NCI-H1436 (cell line): ENCODE measurements around the gene CEP295NL.
A peak's percentile ranks its signal among the peaks of the same experiment; 100 is the strongest.
"Not testable (repeated sequence)": the region's sequence is repeated elsewhere in the genome, so short reads cannot be mapped to it uniquely, and the experiment has no call there.

Experiments used
- DNase-seq: peaks from one replicate; lab custom pipeline; 2025; lab: John Stamatoyannopoulos, UW

The CEP295NL gene

DNA sequence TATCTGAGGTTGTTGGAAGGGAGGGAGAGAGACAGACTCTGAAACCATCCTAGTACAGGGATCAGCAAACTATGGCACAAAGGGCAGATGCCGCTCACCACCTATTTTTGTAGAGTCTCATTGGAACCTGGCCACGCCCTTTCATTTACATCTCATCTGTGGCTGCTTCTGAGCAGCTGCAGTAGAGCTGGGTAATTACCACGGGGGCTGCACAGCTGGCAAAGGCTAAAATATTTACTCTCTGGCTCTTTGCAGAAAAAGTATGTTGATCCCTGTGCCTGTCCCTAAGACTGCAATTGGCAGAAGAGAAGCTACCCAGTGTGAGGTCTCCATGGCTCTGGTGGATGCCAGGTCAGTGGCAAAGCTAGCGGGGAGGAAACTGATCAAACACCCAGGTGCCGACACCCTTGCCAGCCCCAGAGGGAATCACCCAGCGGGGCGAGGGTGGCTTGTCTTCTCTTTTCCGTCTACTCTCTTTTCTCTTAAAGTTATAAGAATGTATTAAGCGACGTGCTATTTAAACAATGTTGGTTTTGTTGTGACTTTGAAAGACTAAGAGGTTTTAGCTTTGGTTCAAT, 14.0 kb downstream of the CEP295NL start:
- no peak for DNase-seq

DNA sequence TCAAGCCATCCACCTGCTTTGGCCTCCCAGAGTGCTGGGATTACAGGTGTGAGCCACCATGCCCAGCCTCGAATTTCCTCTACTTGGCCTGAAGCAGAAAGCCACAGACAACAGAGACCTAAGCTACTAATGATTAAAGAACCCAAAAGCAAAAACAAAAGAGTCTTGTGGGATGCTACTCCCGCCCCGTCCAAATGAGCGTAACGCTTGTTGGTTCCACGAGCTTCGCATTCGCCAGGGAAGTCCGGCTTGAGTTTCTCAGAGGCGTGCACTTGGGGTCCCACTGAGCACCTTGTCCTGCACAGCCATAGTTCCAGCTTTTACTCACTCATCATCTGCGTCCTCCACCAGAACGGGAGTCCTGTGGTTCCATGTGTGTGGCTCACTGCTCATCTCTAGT, 16.0 kb downstream of the CEP295NL start:
- no peak for DNase-seq

DNA sequence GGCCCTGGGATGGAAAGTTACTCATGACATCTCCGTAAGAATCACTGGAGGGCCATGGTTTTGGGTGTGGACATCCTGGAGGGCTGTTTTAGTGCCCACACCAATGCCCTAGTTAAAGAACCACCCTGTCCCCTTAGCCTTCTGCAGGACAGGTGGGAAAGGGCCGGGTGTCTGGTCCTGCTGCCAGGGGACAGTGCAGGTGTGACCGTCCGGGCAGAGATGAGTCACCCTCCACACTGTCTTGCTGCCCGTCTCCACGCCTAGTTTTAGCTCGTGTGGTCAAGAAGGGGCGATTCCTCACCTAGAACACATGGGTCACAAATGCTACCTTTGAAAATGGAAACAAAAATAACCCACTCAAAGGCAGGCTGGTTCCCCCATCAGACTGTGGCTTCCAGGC, 17.0 kb downstream of the CEP295NL start:
- no peak for DNase-seq

DNA sequence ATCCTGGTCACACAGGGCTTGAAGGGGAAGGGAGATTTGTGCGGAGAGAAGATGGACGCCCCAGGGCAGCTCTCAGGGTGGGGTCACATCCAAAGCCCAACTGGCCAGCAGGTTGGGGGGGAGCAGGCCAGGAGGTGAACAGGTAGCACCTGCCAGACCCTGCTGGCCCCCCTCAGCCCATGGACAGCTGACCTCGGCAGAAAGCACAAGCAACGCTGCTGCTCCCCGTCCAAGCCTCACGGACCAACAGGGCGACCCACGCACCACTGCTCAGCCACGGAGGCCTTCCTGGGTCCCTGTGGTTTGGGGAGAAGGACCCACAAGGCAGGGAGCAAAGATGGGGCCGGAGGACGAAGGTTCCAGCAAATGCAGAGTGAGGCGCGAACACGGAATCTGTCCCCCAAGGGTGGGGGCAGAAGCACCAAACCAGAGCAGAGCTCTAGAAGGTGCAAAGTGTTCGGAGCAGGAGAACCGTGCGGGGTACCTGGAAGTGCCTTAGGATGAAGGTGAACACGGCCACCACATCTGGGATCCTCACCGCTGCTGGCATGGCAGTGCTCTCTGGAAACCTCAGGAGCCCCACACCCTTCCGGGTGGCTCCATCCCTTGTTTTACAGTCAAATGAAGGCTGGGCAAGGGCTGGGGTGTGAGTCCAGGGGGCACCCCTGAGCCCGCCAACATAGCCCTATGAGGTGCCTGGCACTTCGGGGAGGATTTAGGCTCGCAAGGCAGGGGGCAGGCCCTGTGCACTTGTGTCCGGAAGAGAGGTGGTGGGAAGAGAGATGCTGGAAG, 17.9 kb downstream of the CEP295NL start:
- no peak for DNase-seq

DNA sequence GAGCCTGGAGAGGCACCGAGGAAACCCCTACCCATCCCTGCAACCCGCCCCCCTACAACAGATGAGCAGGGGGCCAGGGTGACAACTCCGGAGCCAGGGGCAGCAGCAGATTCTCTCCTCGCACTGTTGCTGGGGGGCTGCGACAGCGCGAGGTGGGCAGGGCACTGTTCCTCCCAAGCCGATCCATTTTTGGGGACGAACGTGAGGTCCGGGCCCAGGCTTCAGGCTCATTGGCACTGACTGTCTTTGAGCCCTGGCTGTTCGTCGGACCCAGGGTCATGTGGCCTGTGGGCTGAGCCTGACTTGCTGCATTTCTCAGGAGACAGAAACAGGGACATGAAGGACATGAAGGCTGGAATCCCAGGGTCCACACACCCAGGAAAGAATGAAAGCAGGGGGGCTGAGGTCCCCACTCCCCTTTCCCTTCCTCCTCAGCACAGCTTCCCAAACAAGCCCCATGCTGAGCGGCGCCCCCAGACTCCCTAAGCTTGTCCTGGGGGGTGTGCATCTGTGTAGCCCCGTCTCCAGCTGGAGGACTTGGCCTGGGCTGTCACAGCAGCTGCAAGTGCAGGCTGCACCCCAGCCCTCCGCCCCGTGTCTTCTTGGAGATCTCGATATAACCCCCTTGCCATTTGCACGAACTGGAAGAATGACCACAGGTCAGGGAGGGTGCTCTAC, 18.7 kb downstream of the CEP295NL start:
- DNase-seq, result no peak

DNA sequence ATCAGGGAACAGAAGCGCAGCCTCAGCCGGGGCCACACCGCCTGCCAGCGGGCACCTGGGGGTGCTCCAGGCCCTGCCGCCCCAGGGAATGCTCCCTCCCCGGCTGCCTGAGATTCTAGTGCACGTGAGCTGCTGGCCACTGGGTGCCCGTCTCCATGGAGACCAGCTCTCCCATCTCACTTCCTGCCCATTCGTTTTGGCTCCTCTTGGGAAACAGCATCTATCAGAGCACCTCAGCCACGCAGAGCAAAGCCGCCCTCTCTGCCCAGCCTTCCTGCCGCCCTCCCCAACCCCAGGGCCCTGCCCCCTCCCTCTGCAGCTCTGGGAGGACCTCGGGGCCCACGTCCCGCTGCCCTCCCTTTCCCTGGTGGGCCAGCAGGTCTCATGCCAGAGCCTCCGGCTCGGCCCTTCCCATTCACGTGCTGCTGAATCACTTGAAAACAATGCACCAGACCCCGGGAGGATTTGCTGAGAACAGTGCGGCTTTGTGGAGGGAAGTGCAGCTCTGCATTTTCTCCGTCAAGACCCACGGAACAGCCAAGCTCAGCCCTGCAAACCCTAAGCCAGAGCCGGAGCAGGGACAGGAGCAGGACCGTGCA, 19.4 kb downstream of the CEP295NL start:
- DNase-seq, result peak; percentile 73

DNA sequence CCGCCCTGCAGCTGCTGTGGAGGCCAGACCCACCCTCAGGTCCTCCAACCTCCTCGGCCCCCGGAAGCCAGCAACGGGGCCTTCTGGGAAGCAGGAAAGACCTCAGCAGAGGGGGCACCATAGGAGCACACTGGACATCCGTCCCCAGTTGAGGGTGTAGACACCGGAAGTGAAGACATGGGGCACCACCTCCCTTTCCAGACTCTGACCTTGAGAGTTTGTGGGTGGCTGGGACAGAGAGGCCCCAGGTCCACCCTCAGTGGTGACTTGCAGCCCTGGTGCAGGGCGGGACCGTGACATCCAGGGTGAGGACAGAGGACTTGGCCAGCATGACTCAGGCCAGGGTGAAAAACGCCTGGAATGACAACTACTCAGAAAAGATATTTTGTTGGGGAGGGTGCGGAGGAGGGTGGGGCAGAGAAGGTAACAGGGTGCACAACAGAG, 19.9 kb downstream of the CEP295NL start:
- no peak for DNase-seq

DNA sequence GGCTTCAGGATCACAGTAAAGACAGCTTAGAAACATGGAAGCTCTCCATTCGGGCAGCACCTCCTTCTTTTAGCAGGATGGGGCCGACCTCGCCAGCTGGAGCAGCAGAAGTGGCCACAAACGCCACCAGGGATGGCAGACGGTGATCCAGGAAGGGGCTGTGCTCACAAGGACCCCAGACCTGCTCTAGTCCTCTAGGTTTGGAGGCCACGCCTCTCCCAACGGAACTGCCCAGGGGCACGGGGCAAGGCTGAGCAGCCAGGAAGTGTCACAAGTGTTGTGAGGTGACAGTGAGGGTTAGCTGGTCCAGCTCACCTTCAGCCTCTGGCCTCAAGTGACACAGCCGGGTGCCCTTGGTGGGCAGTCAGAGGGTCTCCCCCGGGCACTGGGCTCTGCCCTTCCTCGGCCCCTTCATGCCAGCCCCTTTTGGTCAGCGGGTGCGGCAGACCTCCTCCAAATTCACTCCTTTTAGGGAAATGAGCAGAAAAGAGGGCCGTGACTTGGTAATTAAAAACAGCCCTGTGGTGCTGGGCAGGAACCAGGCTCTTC, 20.4 kb downstream of the CEP295NL start:
- no peak for DNase-seq

DNA sequence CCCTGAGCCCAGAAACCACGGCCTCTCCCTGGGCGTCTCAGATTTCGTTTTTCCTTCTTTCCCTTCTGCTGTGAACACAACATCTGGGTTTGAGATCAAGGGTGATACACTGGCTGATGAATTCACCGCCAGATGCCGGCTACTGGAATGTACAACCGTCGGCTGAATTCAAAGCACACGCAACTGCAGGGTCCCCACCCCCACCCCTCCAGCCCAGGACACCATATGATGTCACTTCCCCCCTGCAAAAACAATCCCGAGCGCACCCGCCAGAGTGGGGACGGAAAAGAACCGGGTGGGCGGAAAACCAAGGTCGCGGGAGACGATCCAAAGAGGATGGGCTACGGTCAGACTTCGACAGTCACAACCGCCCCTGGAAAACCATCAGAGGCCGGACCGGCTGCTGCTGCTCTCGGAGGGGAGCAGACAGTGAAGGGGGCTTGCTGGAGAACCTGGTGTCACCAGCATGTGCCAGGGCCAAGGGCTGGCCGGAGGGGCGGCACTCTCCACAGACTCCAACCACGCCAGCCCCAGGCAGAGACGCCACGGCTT, 23.3 kb downstream of the CEP295NL start:
- no peak for DNase-seq

DNA sequence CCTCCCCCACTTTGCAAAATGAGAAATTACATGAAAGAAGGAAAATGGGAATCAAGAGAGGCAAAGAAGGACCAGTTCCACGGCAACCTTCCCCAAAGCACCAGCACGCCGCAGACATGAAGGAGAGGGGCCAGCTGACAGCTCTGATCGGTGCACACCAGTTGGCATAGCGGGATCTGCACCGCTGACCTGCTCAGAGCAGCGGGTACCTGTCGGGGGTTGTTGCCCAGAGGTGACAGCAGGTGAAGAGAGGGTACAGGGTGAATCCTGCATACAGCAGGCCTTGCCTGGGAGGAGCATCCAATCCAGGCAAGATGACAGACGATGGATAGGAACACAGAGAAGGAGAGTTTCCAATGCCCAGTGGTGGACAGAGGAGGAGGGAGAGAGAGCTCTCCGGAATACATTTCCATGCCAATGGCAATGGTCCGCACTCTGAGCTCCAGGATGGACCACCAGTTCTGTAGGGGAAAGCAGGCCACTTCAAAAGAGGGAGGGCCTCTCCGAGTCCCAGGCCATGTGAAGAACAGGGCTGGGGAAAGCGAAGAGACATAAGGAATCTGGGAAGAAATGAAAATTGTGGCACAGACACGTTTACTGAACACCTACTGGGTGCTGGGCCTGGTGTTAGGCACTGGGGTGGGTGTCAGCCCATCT, 24.0 kb downstream of the CEP295NL start:
- DNase-seq, result no peak

DNA sequence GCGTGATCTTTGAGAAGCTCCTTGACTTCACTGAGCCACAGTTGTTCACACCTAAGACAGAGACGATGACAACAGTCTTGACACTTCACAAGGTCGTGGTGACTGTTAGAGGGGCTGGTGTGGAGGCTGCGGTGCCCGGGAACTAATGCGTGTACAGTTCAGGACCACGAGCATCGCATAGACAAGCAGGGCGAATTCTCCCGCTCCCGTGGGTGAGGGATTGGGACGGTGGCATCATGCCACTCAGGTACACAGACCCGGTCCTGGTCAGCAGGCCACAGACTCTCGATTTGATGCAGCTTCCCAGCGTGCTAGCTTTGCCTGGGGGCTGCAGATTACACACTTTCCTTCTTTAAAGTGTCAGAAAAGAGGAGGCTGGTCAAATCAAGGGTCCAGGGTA, 24.7 kb downstream of the CEP295NL start:
- no peak for DNase-seq

DNA sequence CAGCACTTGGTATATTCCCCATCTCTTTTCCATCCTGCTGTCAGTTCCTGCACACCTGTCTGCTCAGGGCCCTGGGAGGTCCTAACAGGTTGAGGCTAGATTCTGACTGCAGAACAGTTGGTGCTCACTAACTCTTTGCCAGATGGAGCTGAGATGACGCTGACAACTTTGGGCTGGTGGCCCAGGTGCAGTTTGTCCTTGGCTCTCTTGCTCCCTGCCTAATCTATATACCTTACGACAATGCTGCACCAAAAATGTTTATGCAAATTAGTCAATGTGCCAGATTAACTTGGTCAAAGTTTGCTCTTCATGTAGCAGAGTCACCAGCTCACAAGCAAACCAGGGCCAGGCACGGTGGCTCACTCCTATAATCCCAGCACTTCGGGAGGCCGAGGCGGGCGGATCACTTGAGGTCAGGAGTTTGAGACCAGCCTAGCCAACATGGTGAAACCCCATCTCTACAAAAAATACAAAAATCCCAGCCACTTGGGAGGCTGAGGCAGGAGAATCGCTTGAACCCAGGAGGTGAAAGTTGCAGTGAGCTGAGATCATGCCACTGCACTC, 26.0 kb downstream of the CEP295NL start:
- not testable (repeated sequence) for DNase-seq

DNA sequence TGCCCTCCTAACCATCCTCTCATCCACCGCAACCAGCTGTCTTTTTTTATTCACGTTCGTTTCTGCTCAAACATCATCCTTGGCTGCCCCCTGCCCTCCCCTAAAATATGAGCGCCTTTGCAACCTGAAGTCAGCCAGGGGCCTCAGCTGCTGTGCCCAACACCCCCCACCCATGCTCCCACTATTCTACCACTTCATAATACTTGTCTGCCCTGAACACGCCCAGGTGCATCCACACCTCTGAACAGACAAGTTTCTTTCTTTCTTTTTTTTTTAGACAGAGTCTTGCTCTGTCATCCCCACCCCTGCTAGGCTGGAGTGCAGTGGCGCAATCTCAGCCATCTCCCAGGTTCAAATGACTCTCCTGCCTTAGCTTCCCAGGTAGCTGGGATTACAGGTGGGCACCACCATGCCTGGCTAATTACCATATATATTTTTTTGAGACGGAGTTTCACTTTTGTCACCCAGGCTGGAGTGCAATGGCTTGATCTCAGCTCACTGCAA, 26.9 kb downstream of the CEP295NL start:
- no peak for DNase-seq

DNA sequence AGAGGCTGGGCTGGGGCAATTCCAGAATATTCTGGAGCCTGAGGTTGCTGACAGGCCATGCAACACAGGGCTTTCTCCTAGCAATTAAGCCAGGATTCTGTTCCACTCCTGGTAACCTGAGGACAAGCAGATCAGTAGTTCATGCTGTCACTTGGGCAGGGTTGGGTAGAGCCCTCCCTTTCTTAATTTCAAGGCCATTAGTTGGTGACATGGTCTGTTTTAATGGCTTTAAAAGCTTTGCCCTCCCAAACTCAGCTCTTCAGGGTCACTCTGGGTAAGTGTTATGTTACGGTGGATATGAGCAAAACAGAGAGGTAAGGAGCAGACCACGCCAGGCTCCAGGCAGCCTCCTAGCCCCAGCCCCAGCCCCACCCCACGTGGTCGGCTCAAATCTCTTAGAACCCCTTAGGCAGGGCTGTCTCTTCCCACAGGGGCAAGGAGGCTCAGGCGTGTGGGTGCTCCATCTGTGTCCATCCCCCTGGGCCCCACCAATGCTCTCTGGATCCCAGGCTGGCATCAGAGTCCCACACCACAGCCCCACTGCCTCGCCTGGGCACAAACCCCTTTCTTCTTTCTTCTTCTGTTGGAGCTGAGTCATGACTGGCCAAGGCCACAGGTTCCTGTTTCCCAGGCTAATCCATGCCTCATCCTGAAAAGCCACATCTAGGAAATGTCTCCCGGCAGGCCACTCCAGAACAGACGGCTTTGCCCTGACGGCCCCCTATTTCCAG, 27.5 kb downstream of the CEP295NL start:
- DNase-seq, result no peak

DNA sequence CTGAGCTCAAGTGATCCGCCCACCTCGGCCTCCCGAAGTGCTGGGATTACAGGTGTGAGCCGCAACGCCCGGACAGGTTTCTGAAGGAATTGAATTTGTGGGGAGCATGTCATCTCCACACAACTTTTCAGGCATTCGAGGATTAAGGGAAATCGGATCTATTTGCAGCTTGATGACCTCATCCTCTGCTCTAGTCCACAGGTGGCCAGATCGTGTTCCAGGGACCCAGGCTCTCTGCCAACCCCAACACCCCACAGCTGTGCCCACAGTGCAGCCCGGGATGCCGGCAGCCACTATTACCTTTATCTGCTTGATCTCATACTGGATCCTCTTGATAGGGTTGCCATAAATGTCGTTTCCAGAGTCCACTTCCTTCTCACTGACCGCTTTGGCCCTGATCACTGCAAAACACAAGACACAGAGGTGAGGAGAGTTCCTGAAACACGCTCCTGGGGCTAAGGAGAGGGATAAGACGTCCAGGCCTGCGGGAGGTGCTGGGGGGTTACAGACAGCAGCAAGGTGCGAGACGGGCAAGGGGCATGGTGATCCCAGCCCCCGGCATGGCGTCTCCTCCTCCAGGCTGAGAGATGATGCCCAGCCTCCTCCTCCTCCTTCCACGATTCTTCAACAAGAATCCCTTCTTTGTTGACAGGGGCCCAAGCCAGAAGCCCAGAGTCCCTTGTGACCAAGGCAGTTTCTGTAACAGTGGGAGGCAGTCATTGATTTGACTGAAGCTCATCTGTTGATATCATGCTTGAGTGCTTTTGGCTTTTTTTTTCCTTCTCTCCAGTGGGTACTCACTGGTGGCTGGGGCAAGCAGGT, 29.3 kb downstream of the CEP295NL start:
- no peak for DNase-seq

DNA sequence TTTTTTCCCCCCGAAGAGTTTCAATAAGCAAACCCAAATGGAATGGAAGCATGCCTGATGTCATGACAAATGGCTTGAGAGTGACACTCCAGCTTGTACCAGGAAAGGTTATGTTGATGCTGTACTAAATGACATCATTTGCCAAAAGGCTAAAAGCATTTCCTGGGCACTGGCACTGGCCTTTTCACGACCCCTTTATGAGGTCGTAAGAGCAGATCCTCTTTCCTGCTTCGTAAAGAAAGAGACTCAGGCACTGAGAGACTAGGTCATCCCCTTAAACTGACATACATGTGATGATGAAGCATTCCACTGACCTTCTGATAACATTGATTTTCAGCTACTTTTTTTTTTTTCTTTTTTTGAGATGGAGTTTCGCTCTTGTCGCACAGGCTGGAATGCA, 30.5 kb downstream of the CEP295NL start:
- no peak for DNase-seq

DNA sequence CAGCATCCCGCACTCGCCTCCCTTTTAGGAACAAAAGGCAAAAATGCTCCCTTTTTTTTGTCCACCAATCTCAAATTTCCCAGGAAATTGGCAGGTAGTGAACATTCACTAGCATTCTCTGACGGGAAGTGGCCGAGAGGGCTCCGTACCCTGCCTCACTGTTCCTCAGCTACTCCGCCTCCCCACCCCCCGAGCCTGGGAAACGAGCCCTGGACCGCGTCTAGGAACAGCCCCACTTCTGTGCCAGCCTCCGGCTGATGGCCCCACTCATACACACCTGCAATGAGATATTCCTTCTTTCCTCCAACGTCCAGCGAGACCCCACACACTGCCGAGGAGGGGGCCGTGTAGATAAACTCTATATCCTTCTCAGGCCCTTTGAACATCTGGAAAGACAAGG, 32.4 kb downstream of the CEP295NL start:
- no peak for DNase-seq

DNA sequence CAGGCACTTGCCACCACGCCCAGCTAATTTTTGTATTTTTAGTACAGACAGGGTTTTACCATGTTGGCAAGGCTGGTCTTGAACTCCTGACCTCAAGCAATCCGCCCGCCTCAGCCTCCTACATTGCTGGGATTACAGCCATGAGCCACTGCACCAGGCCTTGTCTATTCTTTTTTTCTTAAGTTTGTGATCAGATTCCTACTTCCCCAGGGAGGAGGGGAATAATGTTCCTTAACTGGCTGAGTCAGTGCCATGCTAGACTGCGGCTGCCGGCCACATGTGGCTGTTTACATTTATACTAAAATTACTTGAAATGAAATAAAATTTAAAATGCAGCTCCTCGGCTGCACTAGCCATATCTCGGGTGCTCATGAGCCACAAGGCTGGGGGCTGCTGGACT, 34.6 kb downstream of the CEP295NL start:
- DNase-seq, result no peak

DNA sequence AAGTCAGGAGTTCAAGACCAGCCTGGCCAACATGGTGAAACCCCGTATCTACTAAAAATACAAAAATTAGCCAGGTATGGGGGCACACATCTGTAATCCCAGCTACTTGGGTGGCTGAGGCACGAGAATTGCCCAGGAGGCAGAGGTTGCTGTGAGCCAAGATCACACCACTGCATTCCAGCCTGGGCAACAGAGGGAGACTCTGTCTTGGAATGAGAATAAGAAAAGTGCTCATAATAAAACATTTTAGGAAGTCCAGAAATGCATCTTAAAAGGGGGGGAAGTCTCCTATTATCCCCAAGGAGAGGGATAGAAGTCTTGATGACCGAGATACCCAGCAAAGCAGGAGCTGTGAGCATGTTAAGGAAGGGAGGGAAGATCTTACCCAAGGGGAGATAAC, 36.0 kb downstream of the CEP295NL start:
- not testable (repeated sequence) for DNase-seq
